GM12873 (cell line): ENCODE data around the gene RALY.

Experiments used
- TF ChIP-seq, protein P1 (sequence below): IDR thresholded peaks from 2 replicates; pipeline ENCODE4 v1.5.1; 2012; ENCODE audit warnings: low read depth, mild to moderate bottlenecking, moderate library complexity, low read length, control low read depth; ENCODE audit not compliant: insufficient read depth; ENCODE audit errors: missing control alignments

The RALY gene

DNA sequence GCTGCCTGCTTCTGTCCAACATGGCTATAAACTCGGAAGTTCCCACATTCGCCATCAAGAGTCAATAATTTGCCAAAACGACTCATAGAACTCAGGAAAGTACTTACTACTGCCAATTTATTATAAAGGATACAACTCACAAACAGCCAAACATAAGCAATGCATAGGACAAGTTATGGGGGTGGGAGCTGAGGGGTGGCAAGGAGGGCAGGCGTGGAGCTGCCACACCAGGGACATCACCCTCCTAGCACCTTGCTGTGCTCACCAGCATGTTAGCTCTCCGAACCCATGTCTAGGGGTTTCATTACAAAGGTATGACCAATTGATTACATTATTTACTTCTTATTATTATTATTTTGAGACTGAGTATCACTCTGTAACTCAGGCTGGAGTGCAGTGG is 106.0 kb downstream of the RALY start:
- TF ChIP-seq, protein P1, sequence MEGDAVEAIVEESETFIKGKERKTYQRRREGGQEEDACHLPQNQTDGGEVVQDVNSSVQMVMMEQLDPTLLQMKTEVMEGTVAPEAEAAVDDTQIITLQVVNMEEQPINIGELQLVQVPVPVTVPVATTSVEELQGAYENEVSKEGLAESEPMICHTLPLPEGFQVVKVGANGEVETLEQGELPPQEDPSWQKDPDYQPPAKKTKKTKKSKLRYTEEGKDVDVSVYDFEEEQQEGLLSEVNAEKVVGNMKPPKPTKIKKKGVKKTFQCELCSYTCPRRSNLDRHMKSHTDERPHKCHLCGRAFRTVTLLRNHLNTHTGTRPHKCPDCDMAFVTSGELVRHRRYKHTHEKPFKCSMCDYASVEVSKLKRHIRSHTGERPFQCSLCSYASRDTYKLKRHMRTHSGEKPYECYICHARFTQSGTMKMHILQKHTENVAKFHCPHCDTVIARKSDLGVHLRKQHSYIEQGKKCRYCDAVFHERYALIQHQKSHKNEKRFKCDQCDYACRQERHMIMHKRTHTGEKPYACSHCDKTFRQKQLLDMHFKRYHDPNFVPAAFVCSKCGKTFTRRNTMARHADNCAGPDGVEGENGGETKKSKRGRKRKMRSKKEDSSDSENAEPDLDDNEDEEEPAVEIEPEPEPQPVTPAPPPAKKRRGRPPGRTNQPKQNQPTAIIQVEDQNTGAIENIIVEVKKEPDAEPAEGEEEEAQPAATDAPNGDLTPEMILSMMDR = no peak

DNA sequence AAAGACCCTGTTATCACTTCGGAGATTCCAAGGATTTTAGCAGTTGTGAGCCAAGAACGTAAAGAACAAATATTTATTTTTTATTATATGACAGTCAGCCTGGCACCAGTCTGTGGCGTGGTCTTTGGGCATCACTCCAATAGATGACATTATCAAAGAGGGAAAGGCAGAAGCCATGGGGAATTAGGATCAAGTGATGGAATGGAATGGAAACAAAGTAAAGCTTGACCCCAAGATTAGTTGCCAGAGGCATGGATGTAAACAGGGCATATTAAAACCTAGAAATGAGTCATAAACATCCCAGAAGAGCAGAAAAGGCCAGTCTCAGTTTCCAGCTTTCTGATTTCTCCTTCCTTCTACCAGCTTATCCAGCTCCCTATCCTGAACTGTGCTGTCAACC is 106.9 kb downstream of the RALY start:
- TF ChIP-seq, protein P1 = no peak

DNA sequence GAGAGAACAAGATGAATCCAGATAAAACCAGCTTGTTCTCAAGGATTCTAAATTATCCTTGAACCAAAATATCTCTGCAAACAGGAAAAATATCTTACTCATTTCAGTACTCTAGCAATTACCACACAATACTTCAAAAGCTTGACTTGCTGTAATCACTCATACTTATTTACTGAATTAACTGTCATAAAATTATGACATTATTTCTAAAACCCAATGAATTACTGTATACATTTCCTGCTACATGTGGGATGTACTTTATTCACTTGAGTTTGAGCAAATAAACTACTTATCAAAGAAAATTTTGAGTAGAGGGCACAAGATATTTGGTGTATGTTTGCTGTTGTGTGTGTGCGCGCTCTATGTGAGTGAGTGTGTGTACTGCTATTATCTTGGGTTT is 108.6 kb downstream of the RALY start:
- TF ChIP-seq, protein P1 = no peak

DNA sequence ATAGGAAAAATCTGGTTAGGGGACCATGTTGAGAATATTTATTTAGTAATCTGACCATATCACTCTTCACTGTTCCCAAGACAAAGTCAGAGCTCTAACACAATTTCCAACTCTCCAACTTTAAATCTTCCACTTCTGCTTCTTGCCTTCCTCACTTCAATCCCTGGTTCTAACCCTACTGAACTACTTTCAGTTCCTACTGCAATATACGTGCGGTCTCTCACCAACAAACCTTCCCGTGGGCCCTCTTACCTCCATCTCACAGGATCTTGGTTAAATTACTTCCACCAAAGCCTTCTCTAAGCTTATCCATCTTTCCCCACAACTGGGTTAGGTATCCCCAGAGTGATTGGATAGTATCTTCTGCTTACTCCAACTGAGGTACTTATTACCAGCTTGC is 110.3 kb downstream of the RALY start:
- TF ChIP-seq, protein P1 = no peak

DNA sequence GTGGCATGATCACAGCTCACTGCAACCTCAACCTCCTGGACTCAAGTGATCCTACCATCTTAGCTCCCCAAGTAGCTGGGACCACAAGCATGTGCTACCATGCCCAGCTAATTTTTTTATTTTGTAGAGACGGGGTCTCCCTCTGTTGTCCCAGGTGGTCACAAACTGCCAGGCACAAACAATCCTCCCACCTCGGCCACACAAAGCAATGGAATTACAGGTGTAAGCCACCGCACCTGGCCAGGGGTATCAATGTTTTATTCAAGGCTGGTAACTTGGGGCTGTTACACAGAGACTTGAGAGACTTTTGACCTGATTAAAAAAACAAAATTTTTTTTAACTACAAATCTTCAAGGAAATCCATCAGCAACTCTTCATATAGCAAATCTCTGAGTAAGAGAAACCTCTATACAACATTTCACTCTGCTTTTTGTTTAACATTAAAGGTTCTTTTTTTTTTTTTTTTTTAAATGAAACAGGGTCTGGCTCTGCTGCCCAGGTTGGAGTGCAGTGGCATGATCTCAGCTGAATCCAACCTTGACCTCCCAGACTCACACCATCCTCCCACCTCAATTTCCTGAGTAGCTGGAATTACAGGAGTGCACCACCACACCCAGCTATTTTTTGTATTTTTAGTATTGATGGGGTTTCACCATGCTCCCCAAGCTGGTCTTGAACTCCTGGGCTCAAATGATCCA is 112.4 kb downstream of the RALY start:
- TF ChIP-seq, protein P1 = no peak

DNA sequence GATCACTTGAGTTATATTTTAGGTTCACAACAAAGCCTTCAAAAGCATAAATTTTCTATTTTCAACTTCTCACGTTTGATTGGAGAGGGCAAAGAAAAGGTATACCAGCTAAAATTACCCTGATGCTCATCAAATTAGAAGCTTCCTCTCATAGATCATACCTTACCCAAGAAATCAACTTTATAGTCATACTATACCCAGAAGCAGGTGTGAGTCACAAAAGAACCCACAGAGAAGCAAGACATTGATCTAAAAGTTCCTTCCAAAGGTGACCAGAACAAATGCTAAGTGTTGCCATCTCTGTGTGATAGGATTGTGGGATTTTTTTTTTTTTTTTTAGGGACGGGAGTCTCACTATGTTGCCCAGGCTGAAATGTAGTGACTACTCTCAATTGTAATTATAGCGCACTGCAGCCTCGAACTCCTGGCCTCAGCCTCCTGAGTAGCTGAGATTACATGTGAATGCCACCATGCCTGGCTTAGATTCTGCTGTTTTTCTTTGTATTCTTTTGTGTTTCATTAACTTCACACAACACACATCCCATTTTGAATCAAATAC is 115.0 kb downstream of the RALY start:
- TF ChIP-seq, protein P1 = no peak

DNA sequence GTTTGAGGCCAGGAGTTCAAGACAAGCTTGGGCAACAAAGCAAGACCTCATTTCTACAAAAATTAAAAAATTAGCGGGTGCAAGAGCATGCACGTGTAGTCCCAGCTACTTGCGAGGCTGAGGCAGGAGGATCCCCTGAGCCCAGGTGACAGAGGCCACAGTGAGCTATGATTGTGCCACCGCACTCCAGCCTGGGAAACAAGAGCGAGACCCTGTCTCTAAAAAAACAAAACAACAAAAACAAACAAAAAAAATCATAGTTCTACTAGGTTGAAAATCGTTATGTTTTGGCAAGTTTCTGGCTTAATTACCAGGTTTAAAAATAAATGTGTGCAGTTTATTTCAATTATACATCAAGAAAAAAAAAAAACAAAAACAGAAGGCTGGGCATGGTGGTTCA is 115.7 kb downstream of the RALY start:
- TF ChIP-seq, protein P1 = no peak
